Liver (tissue), 9 donors: ENCODE data around the gene TMEM248. TPM values are rescaled to one million over a fixed set of nuclear protein-coding genes. Genes with fewer than 3 reads are reported as not detected.

Source experiments
- DNase-seq: peaks from one replicate; pipeline ENCODE4 v3.0.0-alpha.2; 2017; ENCODE audit warnings: low spot score
- H3K27ac ChIP-seq, 2 donors: one replicate each; pipeline ENCODE4 v1.7.0; 2013; ENCODE audit warnings: inconsistent platforms in 2 of 2, low read length in 2 of 2, control low read depth in 1 of 2, low read depth in 1 of 2, mild to moderate bottlenecking in 1 of 2
- H3K27me3 ChIP-seq, 4 donors: one replicate each; pipeline versions ENCODE4 v1.6.1 to v1.7.0; 2013; ENCODE audit warnings: low read length in 3 of 4, inconsistent platforms in 1 of 4, mild to moderate bottlenecking in 1 of 4, moderate library complexity in 1 of 4; ENCODE audit not compliant: control insufficient read depth in 4 of 4, insufficient read depth in 4 of 4
- H3K36me3 ChIP-seq, 4 donors: one replicate each; pipeline versions ENCODE4 v1.6.1 to v1.7.0; 2013; ENCODE audit warnings: low read length in 3 of 4, mild to moderate bottlenecking in 3 of 4, low read depth in 1 of 4, moderate library complexity in 1 of 4; ENCODE audit not compliant: control insufficient read depth in 4 of 4, insufficient read depth in 3 of 4
- H3K4me1 ChIP-seq, 4 donors: one replicate each; pipeline versions ENCODE4 v1.6.1 to v1.7.0; 2013; ENCODE audit warnings: low read length in 3 of 4, mild to moderate bottlenecking in 3 of 4, moderate library complexity in 1 of 4; ENCODE audit not compliant: control insufficient read depth in 4 of 4, insufficient read depth in 4 of 4
- H3K4me3 ChIP-seq, 3 donors: one replicate each; pipeline versions ENCODE4 v1.6.1 to v1.7.0; 2013; ENCODE audit warnings: low read length in 3 of 3, control low read depth in 1 of 3, low read depth in 1 of 3, mild to moderate bottlenecking in 1 of 3
- H3K9ac ChIP-seq, 2 donors: one replicate each; pipeline ENCODE4 v1.7.0; 2013; ENCODE audit warnings: low read length in 2 of 2, mild to moderate bottlenecking in 2 of 2, moderate library complexity in 2 of 2, control low read depth in 1 of 2, low read depth in 1 of 2
- H3K9me3 ChIP-seq, 4 donors: one replicate each; pipeline versions ENCODE4 v1.6.1 to v1.7.0; 2013; ENCODE audit warnings: low read length in 3 of 4; ENCODE audit not compliant: control insufficient read depth in 4 of 4
- ATF3 ChIP-seq: IDR thresholded peaks from 2 replicates; pipeline ENCODE4 v1.6.1; 2016; ENCODE audit warnings: antibody characterized with exemption
- EGR1 ChIP-seq, 2 donors: IDR thresholded peaks; 2 replicates each; pipeline ENCODE4 v1.6.1; 2016 to 2018; ENCODE audit warnings: antibody characterized with exemption in 2 of 2, low read depth in 2 of 2
- FOXA1 ChIP-seq: IDR thresholded peaks from 2 replicates; pipeline ENCODE4 v1.6.1; 2016; ENCODE audit warnings: antibody characterized with exemption
- FOXA2 ChIP-seq: IDR thresholded peaks from 2 replicates; pipeline ENCODE4 v1.6.1; 2016; ENCODE audit warnings: antibody characterized with exemption
- GABPA ChIP-seq, 2 donors: IDR thresholded peaks in 1 of 2; conservative IDR thresholded peaks in 1 of 2; 2 replicates each; pipeline ENCODE4 v1.6.1; 2016; ENCODE audit warnings: antibody characterized with exemption in 2 of 2, mild to moderate bottlenecking in 1 of 2, moderate library complexity in 1 of 2
- HNF4A ChIP-seq, 2 donors: conservative IDR thresholded peaks; 2 replicates each; pipeline ENCODE4 v1.6.1; 2016; ENCODE audit warnings: antibody characterized with exemption in 2 of 2, mild to moderate bottlenecking in 2 of 2
- HNF4G ChIP-seq: IDR thresholded peaks from 2 replicates; pipeline ENCODE4 v1.6.1; 2016; ENCODE audit warnings: antibody characterized with exemption
- NR2F2 ChIP-seq: IDR thresholded peaks from 2 replicates; pipeline ENCODE4 v1.6.1; 2016; ENCODE audit warnings: antibody characterized with exemption
- SP1 ChIP-seq: IDR thresholded peaks from 2 replicates; pipeline ENCODE4 v1.6.1; 2018; ENCODE audit warnings: antibody characterized with exemption, mild to moderate bottlenecking
- TAF1 ChIP-seq: conservative IDR thresholded peaks from 2 replicates; pipeline ENCODE4 v1.6.1; 2016; ENCODE audit warnings: antibody characterized with exemption, mild to moderate bottlenecking
- YY1 ChIP-seq: IDR thresholded peaks from 2 replicates; pipeline ENCODE4 v1.6.1; 2016; ENCODE audit warnings: antibody characterized with exemption, mild to moderate bottlenecking
- WGBS: extraction: QIAGEN DNeasy Blood & Tissue Kit; methylation state at CpG from one replicate; pipeline ENCODE4 v1.1.7; 2013; 5-methylcytosine and 5-hydroxymethylcytosine counted together
- polyA plus RNA-seq, 2 donors: library from polyadenylated mRNA; stranded (reverse) in 1 of 2; unstranded in 1 of 2; fragments of 200-250 nt in 1 of 2; fragments of >200 nt in 1 of 2; fragmentation: Nextera tagmentation in 1 of 2; extraction: Ambion mirVana in 1 of 2; gene quantifications; one replicate each; pipeline versions ENCODE4 v1.2.1 to v1.2.3, GENCODE V29; 2013 to 2015
- total RNA-seq, 2 donors: library from RNA; depleted of rRNA; stranded (reverse); fragments of >200 nt; gene quantifications; one replicate each; pipeline ENCODE4 v1.2.3, GENCODE V29; 2014
- TF ChIP-seq, protein P1 (sequence below): IDR thresholded peaks from 2 replicates; pipeline ENCODE4 v1.6.1; 2016; ENCODE audit warnings: antibody characterized with exemption
- TF ChIP-seq, protein P2 (sequence below): fragments of 150-350 bp; IDR thresholded peaks from 2 replicates; pipeline ENCODE4 v1.5.1; 2017; ENCODE audit warnings: improper control_type of control experiment, low read depth, low read length; ENCODE audit not compliant: missing input control
- donor health status: healthy.
- donor health status: healthy.
- donor health status: healthy.
- donor health status: healthy.
- donor health status: healthy.

The TMEM248 gene
- total and polyA plus RNA-seq, 4 donors = 31.4 to 45.6 (median 41.6) TPM

- WGBS = 81% methylated on average over 5 of the region's 5 CpGs
Observed at GRCh38 chr7:66930341-66930740, 9.3 kb downstream of the TMEM248 start.

GRCh38 chr7:66933469-66933868, 12.4 kb downstream of the TMEM248 start:
- TF ChIP-seq HNF4A (conservative IDR thresholded peaks at IDR 0.05) (no peak), FOXA2 (no peak), YY1 (no peak)
- TF ChIP-seq, protein P1, sequence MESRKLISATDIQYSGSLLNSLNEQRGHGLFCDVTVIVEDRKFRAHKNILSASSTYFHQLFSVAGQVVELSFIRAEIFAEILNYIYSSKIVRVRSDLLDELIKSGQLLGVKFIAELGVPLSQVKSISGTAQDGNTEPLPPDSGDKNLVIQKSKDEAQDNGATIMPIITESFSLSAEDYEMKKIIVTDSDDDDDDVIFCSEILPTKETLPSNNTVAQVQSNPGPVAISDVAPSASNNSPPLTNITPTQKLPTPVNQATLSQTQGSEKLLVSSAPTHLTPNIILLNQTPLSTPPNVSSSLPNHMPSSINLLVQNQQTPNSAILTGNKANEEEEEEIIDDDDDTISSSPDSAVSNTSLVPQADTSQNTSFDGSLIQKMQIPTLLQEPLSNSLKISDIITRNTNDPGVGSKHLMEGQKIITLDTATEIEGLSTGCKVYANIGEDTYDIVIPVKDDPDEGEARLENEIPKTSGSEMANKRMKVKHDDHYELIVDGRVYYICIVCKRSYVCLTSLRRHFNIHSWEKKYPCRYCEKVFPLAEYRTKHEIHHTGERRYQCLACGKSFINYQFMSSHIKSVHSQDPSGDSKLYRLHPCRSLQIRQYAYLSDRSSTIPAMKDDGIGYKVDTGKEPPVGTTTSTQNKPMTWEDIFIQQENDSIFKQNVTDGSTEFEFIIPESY = no peak
- TF ChIP-seq, protein P2, sequence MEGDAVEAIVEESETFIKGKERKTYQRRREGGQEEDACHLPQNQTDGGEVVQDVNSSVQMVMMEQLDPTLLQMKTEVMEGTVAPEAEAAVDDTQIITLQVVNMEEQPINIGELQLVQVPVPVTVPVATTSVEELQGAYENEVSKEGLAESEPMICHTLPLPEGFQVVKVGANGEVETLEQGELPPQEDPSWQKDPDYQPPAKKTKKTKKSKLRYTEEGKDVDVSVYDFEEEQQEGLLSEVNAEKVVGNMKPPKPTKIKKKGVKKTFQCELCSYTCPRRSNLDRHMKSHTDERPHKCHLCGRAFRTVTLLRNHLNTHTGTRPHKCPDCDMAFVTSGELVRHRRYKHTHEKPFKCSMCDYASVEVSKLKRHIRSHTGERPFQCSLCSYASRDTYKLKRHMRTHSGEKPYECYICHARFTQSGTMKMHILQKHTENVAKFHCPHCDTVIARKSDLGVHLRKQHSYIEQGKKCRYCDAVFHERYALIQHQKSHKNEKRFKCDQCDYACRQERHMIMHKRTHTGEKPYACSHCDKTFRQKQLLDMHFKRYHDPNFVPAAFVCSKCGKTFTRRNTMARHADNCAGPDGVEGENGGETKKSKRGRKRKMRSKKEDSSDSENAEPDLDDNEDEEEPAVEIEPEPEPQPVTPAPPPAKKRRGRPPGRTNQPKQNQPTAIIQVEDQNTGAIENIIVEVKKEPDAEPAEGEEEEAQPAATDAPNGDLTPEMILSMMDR = no peak
- Histone ChIP-seq H3K4me3 (no peak overlapping the region), H3K27me3 (no peaks in the 10 kb centered on the region), H3K36me3 (peaks cover 0 to 2% (median 0%) of the 10 kb centered on the region in 4 donors), H3K4me1 (peaks cover 0 to 4% (median under 1%) of the 10 kb centered on the region in 4 donors), H3K9me3 (no peaks in the 10 kb centered on the region), H3K9ac (no peak overlapping the region), H3K27ac (no peak overlapping the region)
- no peak for DNase-seq
- WGBS = 83% methylated on average over 4 of the region's 4 CpGs

More at GRCh38 chr7:66930341-66930740, 9.3 kb downstream of the TMEM248 start:
- no peak for DNase-seq
- no peak for TF ChIP-seq GABPA (IDR thresholded peaks at IDR 0.05 in 1 of 2, conservative IDR thresholded peaks at IDR 0.05 in 1 of 2)
- TF ChIP-seq SP1 = no peak
- TF ChIP-seq ATF3 = no peak
- TF ChIP-seq FOXA1 = no peak
- no peak for TF ChIP-seq TAF1
- TF ChIP-seq NR2F2 = no peak
- TF ChIP-seq HNF4G = no peak
- peaks cover 0 to 2% (median 0%) of the 10 kb centered on the region in 4 donors for H3K36me3 ChIP-seq
- H3K27ac ChIP-seq = no peak overlapping the region
- H3K9me3 ChIP-seq = no peaks in the 10 kb centered on the region
- no peak overlapping the region for H3K9ac ChIP-seq
- H3K27me3 ChIP-seq = no peaks in the 10 kb centered on the region
- H3K4me1 ChIP-seq = peaks cover 0 to 5% (median 3%) of the 10 kb centered on the region in 4 donors
- H3K4me3 ChIP-seq = no peak overlapping the region

DNA sequence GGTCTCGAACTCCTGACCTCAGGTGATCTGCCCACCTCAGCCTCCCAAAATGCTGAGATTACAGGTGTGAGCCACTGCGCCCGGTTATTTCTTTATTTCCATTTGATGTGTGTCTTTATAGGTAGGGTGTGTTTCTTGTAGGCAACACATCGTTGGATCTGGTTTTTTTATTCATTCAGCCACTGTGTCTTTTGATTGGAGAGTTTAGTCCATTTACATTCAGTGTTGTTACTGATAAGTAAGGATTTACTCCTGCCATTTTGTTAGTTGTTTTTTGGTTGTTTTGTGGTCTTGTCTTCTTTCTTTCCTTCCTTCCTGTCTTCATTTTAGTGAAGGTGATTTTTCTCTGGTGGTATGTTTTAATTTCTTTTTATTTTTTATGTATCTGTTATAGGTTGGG, 16.9 kb downstream of the TMEM248 start:
- peaks cover 5 to 17% (median 8%) of the 10 kb centered on the region in 4 donors for H3K36me3 ChIP-seq
- H3K4me1 ChIP-seq = peaks cover 0 to 4% (median 0%) of the 10 kb centered on the region in 4 donors
- H3K9ac ChIP-seq = no peak overlapping the region
- no peak overlapping the region for H3K4me3 ChIP-seq
- DNase-seq = no peak
- H3K27ac ChIP-seq = no peak overlapping the region
- 96% methylated on average over 4 of the region's 4 CpGs for WGBS
- TF ChIP-seq, protein P2 = no peak
- TF ChIP-seq ATF3 (no peak), HNF4G (no peak), GABPA (IDR thresholded peaks at IDR 0.05 in 1 of 2, conservative IDR thresholded peaks at IDR 0.05 in 1 of 2) (no peak), SP1 (no peak), HNF4A (conservative IDR thresholded peaks at IDR 0.05) (no peak), FOXA1 (no peak), EGR1 (IDR thresholded peaks at IDR 0.05; ENCODE audit: low read depth in 2 of 2) (no peak)
- H3K9me3 ChIP-seq = no peaks in the 10 kb centered on the region
- no peaks in the 10 kb centered on the region for H3K27me3 ChIP-seq
